Spleen (tissue), 7 donors: Measurements from ENCODE around the gene ZFPL1.

ENCODE experiments used
- CTCF ChIP-seq, 11 experiments: fragments of 200-600 bp in 7 of 11; fragments of 450-650 bp in 4 of 11; sonication (generic) in 4 of 11; IDR thresholded peaks in 8 of 11; conservative IDR thresholded peaks in 3 of 11; 1 replicate in 7 of 11; 2 replicates in 4 of 11; pipeline versions ENCODE4 v1.4.0 to v1.8.0; 2016 to 2021; ENCODE audit warnings: antibody characterized with exemption in 11 of 11, inconsistent platforms in 4 of 11, mild to moderate bottlenecking in 1 of 11
- POLR2AphosphoS5 ChIP-seq, 3 donors: sonication (generic); formaldehyde crosslinking; IDR thresholded peaks; one replicate each; pipeline ENCODE4 v1.5.1; 2017; ENCODE audit warnings: antibody characterized with exemption in 3 of 3
- donor health status: DM: no; HTN: no; CAD: no; lungs with moderate emphysema.
- donor health status: DM: no; HTN: no; CAD: no.
- donor health status: DM: no; HTN: no; CAD: no.

DNA sequence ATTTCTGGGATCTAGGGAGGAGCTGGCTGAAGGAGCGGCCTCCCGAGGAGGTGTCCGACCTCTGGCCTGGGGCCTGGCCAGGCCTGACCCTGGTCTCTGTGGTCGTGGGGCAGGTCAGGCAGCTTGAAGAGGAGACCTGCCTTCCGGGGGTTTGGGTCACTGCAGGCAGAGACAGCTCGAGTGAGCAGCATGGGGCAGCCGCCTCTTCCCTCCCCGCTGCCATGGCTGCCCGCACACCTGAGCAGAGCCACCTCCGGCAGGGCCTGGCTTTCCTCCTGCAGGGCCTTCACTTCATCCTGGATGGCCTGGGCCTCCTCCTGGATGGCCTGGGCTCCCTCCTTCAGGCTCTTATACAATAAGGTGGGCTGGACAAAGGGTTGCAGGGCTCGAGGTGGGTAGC is 17.7 kb upstream of the ZFPL1 start:
- TF ChIP-seq CTCF (IDR thresholded peaks at IDR 0.05 in 8 of 11, conservative IDR thresholded peaks at IDR 0.05 in 3 of 11) (no peak), POLR2AphosphoS5 (IDR thresholded peaks at IDR 0.05) (no peak)
